GM19324 (cell line): ENCODE data around the gene TNRC6C.

ENCODE experiments used
- ATAC-seq: cut with Tn5 transposase; IDR thresholded peaks from one replicate; pipeline ENCODE4 v1.9.1; 2021; ENCODE audit warnings: mild to moderate bottlenecking, moderate library complexity; ENCODE audit not compliant: unreplicated experiment, low FRiP score

Gene TNRC6C

GRCh38 chr17:78010759-78011158 is 52.3 kb downstream of the TNRC6C start:
- ATAC-seq = no peak

- no peak for ATAC-seq
Observed at GRCh38 chr17:78012428-78012827, 53.9 kb downstream of the TNRC6C start.

GRCh38 chr17:78013683-78014467 is 55.4 kb downstream of the TNRC6C start:
- ATAC-seq = no peak

GRCh38 chr17:78014646-78015045 is 56.1 kb downstream of the TNRC6C start:
- ATAC-seq = no peak

GRCh38 chr17:78016852-78017251 is 58.3 kb downstream of the TNRC6C start:
- no peak for ATAC-seq

GRCh38 chr17:78019367-78019975 is 61.0 kb downstream of the TNRC6C start:
- ATAC-seq = no peak

GRCh38 chr17:78019976-78020716 is 61.6 kb downstream of the TNRC6C start:
- no peak for ATAC-seq

- no peak for ATAC-seq
Observed at GRCh38 chr17:78020717-78021108, 62.2 kb downstream of the TNRC6C start.

GRCh38 chr17:78022425-78022824 is 63.9 kb downstream of the TNRC6C start:
- no peak for ATAC-seq

GRCh38 chr17:78023042-78023441 is 64.5 kb downstream of the TNRC6C start:
- no peak for ATAC-seq

- ATAC-seq = no peak
Observed at GRCh38 chr17:78026381-78026780, 67.9 kb downstream of the TNRC6C start.

GRCh38 chr17:78027121-78027520 is 68.6 kb downstream of the TNRC6C start:
- ATAC-seq = no peak

- ATAC-seq = no peak
Observed at GRCh38 chr17:78029697-78030096, 71.2 kb downstream of the TNRC6C start.

- no peak for ATAC-seq
Observed at GRCh38 chr17:78031435-78031834, 72.9 kb downstream of the TNRC6C start.

- ATAC-seq = no peak
Observed at GRCh38 chr17:78032166-78032565, 73.7 kb downstream of the TNRC6C start.

GRCh38 chr17:78034429-78035091 is 76.1 kb downstream of the TNRC6C start:
- no peak for ATAC-seq

- no peak for ATAC-seq
Observed at GRCh38 chr17:78037280-78037679, 78.8 kb downstream of the TNRC6C start.

- no peak for ATAC-seq
Observed at GRCh38 chr17:78038748-78039288, 80.3 kb downstream of the TNRC6C start.

GRCh38 chr17:78039581-78039980 is 81.1 kb downstream of the TNRC6C start:
- no peak for ATAC-seq

GRCh38 chr17:78040440-78041385 is 82.2 kb downstream of the TNRC6C start:
- no peak for ATAC-seq
